Panc1 (cell line): ENCODE measurements around the gene SLC3A2. TPM values are rescaled to one million over a fixed set of nuclear protein-coding genes. Genes with fewer than 3 reads are reported as not detected.
A peak's percentile ranks its signal among the peaks of the same experiment; 100 is the strongest.

ENCODE experiments used
- ATAC-seq: fragments of 200-7000 bp; cut with Tn5 transposase; 2 replicates; pipeline ENCODE4 v1.9.1; 2020; ENCODE audit warnings: mild to moderate bottlenecking, moderate library complexity
- BruUV-seq: library from RNA; stranded (reverse); fragments of 400-500 nt; replicated peaks from 2 replicates; lab custom pipeline; 2021; lab: Mats Ljungman, UMichigan
- CTCF ChIA-PET: fragments of 300-600 bp; sonication (Branson Sonifier 250); formaldehyde crosslinking; loops from one replicate; lab custom pipeline; 2022; ENCODE audit warnings: antibody characterized with exemption; lab: Charles Lee
- POLR2A ChIA-PET: fragments of 300-600 bp; sonication (Branson Sonifier 250); formaldehyde crosslinking; loops from one replicate; lab custom pipeline; 2022; ENCODE audit warnings: antibody characterized with exemption; lab: Charles Lee
- DNase-seq: peaks from one replicate; pipeline ENCODE4 v3.0.0-alpha.2; 2010; ENCODE audit warnings: low read depth, low spot score
- H3K27ac ChIP-seq: 2 replicates; pipeline ENCODE4 v1.5.1; 2011; ENCODE audit warnings: mild to moderate bottlenecking, low read length, inconsistent platforms
- H3K27me3 ChIP-seq: fragments of 200-500 bp; sonication (Bioruptor generic); 2 replicates; pipeline ENCODE4 v1.6.0; 2014; ENCODE audit warnings: low read length, inconsistent platforms; ENCODE audit not compliant: control insufficient read depth, insufficient read depth
- H3K36me3 ChIP-seq: fragments of 200-500 bp; sonication (Bioruptor generic); 2 replicates; pipeline ENCODE4 v1.5.1; 2014; ENCODE audit warnings: inconsistent platforms, mild to moderate bottlenecking, low read length, moderate library complexity; ENCODE audit not compliant: control insufficient read depth, insufficient read depth
- H3K4me1 ChIP-seq: 2 replicates; pipeline ENCODE4 v1.5.1; 2011; ENCODE audit warnings: inconsistent platforms, mild to moderate bottlenecking, low read length, moderate library complexity; ENCODE audit not compliant: control insufficient read depth, insufficient read depth
- H3K4me3 ChIP-seq, 2 experiments: 2 replicates each; pipeline ENCODE4 v1.5.1; 2011 to 2012; ENCODE audit warnings: low read depth in 2 of 2, low read length in 2 of 2, mild to moderate bottlenecking in 2 of 2, inconsistent platforms in 1 of 2, moderate library complexity in 1 of 2
- H3K9me3 ChIP-seq: fragments of 200-500 bp; sonication (Bioruptor generic); 2 replicates; pipeline ENCODE4 v1.5.1; 2014; ENCODE audit warnings: low read depth, mild to moderate bottlenecking, inconsistent platforms, low read length, moderate library complexity; ENCODE audit not compliant: control insufficient read depth, insufficient read depth
- POLR2AphosphoS5 ChIP-seq: IDR thresholded peaks from 2 replicates; pipeline ENCODE4 v1.6.1; 2012; ENCODE audit warnings: mild to moderate bottlenecking, low read depth, low read length, moderate library complexity
- SIN3A ChIP-seq: IDR thresholded peaks from 2 replicates; pipeline ENCODE4 v1.6.1; 2012; ENCODE audit warnings: low read depth, mild to moderate bottlenecking, low read length, moderate library complexity, borderline replicate concordance; ENCODE audit not compliant: insufficient read depth
- TCF7L2 ChIP-seq: IDR thresholded peaks from 2 replicates; pipeline ENCODE4 v1.6.1; 2011; ENCODE audit warnings: mild to moderate bottlenecking, low read depth, low read length, inconsistent platforms
- in situ Hi-C: cut with HindIII; loops from 2 replicates; pipeline ENCODE4 v1.10.0; 2016; ENCODE audit warnings: low sequenced_read_pairs, low pct_unique_long_range_greater_than_20kb
- intact Hi-C: fragments of 100-400 bp; cut with micrococcal nuclease; formaldehyde crosslinking; loops from one replicate; pipeline ENCODE4 v1.10.0; 2022; ENCODE audit not compliant: unreplicated experiment
- total RNA-seq: library from RNA; stranded (reverse); gene quantifications from one replicate; pipeline ENCODE4 v1.2.1, GENCODE V29; 2021; ENCODE audit not compliant: unreplicated experiment
- TF ChIP-seq, protein P1 (sequence below): fragments of 450-650 bp; IDR thresholded peaks from 2 replicates; pipeline ENCODE4 v1.5.1; 2017; ENCODE audit warnings: mild to moderate bottlenecking
- TF ChIP-seq, protein P2 (sequence below), 2 experiments: IDR thresholded peaks; 2 replicates each; pipeline ENCODE4 v1.6.1; 2011 to 2012; ENCODE audit warnings: low read depth in 2 of 2, control low read depth in 1 of 2, low read length in 1 of 2, mild to moderate bottlenecking in 1 of 2, moderate library complexity in 1 of 2; ENCODE audit not compliant: insufficient read depth in 1 of 2

Gene SLC3A2
- total RNA-seq, 1 experiment from 2014 or later: 184 TPM

DNA sequence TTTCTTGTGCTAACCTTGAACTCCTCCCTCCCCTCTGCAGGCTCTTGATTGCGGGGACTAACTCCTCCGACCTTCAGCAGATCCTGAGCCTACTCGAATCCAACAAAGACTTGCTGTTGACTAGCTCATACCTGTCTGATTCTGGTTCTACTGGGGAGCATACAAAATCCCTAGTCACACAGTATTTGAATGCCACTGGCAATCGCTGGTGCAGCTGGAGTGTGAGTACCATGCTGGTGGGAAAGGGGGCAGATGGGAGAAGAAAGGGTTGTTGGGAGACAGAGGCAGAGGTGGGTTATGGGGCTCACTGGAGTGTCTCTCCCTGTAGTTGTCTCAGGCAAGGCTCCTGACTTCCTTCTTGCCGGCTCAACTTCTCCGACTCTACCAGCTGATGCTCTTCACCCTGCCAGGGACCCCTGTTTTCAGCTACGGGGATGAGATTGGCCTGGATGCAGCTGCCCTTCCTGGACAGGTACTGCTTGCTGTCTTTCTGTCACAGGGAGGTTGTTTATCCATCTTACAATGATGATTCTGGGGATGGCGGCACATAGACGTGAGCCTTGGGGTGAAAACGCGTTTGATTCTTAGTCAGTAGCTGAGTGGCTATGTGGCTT is 4.5 kb downstream of the SLC3A2 start:
- DNase-seq (no peak), ATAC-seq (no peak)
- H3K27ac ChIP-seq: no peak overlapping the region
- intact Hi-C loops (no loop called here), in situ Hi-C loops (no loop called here)
- H3K4me3 ChIP-seq: peak overlapping the region in 1 of 2 experiments; percentile 40; a peak in 2 of 4 replicates
- POLR2A ChIA-PET: interaction anchor here (1.0 kb wide), 1 partner anchor 44 kb away, joined by 7 read pairs; no protein-coding TSS in a partner anchor
- no peaks in the 10 kb centered on the region for H3K27me3 ChIP-seq
- TF ChIP-seq POLR2AphosphoS5: no peak
- no peak for TF ChIP-seq TCF7L2
- TF ChIP-seq, protein P1, sequence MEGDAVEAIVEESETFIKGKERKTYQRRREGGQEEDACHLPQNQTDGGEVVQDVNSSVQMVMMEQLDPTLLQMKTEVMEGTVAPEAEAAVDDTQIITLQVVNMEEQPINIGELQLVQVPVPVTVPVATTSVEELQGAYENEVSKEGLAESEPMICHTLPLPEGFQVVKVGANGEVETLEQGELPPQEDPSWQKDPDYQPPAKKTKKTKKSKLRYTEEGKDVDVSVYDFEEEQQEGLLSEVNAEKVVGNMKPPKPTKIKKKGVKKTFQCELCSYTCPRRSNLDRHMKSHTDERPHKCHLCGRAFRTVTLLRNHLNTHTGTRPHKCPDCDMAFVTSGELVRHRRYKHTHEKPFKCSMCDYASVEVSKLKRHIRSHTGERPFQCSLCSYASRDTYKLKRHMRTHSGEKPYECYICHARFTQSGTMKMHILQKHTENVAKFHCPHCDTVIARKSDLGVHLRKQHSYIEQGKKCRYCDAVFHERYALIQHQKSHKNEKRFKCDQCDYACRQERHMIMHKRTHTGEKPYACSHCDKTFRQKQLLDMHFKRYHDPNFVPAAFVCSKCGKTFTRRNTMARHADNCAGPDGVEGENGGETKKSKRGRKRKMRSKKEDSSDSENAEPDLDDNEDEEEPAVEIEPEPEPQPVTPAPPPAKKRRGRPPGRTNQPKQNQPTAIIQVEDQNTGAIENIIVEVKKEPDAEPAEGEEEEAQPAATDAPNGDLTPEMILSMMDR: no peak
- TF ChIP-seq, protein P2, sequence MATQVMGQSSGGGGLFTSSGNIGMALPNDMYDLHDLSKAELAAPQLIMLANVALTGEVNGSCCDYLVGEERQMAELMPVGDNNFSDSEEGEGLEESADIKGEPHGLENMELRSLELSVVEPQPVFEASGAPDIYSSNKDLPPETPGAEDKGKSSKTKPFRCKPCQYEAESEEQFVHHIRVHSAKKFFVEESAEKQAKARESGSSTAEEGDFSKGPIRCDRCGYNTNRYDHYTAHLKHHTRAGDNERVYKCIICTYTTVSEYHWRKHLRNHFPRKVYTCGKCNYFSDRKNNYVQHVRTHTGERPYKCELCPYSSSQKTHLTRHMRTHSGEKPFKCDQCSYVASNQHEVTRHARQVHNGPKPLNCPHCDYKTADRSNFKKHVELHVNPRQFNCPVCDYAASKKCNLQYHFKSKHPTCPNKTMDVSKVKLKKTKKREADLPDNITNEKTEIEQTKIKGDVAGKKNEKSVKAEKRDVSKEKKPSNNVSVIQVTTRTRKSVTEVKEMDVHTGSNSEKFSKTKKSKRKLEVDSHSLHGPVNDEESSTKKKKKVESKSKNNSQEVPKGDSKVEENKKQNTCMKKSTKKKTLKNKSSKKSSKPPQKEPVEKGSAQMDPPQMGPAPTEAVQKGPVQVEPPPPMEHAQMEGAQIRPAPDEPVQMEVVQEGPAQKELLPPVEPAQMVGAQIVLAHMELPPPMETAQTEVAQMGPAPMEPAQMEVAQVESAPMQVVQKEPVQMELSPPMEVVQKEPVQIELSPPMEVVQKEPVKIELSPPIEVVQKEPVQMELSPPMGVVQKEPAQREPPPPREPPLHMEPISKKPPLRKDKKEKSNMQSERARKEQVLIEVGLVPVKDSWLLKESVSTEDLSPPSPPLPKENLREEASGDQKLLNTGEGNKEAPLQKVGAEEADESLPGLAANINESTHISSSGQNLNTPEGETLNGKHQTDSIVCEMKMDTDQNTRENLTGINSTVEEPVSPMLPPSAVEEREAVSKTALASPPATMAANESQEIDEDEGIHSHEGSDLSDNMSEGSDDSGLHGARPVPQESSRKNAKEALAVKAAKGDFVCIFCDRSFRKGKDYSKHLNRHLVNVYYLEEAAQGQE (IDR thresholded peaks at IDR 0.05; ENCODE audit: insufficient read depth in 1 of 2, low read depth in 2 of 2, low read length in 1 of 2): no peak
- no peak for TF ChIP-seq SIN3A
- H3K36me3 ChIP-seq: peaks cover 37% of the 10 kb centered on the region
- CTCF ChIA-PET: interaction anchor here (0.6 to 0.8 kb wide), 2 partner anchors 10 to 18 kb away, joined by 3 to 4 read pairs; no protein-coding TSS in a partner anchor
- no TSS peak for BruUV-seq
- H3K9me3 ChIP-seq: no peaks in the 10 kb centered on the region
- peaks cover 50% of the 10 kb centered on the region for H3K4me1 ChIP-seq

DNA sequence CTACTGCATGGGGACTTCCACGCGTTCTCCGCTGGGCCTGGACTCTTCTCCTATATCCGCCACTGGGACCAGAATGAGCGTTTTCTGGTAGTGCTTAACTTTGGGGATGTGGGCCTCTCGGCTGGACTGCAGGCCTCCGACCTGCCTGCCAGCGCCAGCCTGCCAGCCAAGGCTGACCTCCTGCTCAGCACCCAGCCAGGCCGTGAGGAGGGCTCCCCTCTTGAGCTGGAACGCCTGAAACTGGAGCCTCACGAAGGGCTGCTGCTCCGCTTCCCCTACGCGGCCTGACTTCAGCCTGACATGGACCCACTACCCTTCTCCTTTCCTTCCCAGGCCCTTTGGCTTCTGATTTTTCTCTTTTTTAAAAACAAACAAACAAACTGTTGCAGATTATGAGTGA is 7.7 kb downstream of the SLC3A2 start:
- in situ Hi-C loops (no loop called here), intact Hi-C loops (no loop called here)
- no peak; the same call in 1 of the 2 replicates for TF ChIP-seq POLR2AphosphoS5
- no peak for TF ChIP-seq TCF7L2
- TF ChIP-seq, protein P1: no peak
- no peak for TF ChIP-seq SIN3A
- TF ChIP-seq, protein P2 (IDR thresholded peaks at IDR 0.05; ENCODE audit: insufficient read depth in 1 of 2, low read depth in 2 of 2, low read length in 1 of 2): no peak
- H3K9me3 ChIP-seq: no peaks in the 10 kb centered on the region
- H3K4me1 ChIP-seq: peaks cover 38% of the 10 kb centered on the region
- DNase-seq: no peak
- H3K27ac ChIP-seq: no peak overlapping the region; the same call in 1 of the 2 replicates
- peaks cover 22% of the 10 kb centered on the region for H3K36me3 ChIP-seq
- no peak for ATAC-seq
- no peak overlapping the region for H3K4me3 ChIP-seq
- CTCF ChIA-PET: no interaction called here
- no peaks in the 10 kb centered on the region for H3K27me3 ChIP-seq
- POLR2A ChIA-PET: no interaction called here
- BruUV-seq: TSS peak; percentile 52
